HepG2 (cell line): Measurements from ENCODE around the gene SESN1. TPM values are rescaled to one million over a fixed set of nuclear protein-coding genes. Genes with fewer than 3 reads are reported as not detected.

Source experiments
- ATAC-seq: fragments of 200-7000 bp; cut with Tn5 transposase; 3 replicates; pipeline ENCODE4 v1.9.1; 2020; ENCODE audit warnings: mild to moderate bottlenecking, moderate library complexity
- BruUV-seq: library from RNA; stranded (reverse); fragments of 400-500 nt; replicated peaks from 2 replicates; lab custom pipeline; 2021; lab: Mats Ljungman, UMichigan
- CTCF ChIA-PET: fragments of 300-600 bp; formaldehyde crosslinking; extraction: SDS; loops from one replicate; lab custom pipeline; 2021; ENCODE audit warnings: low total read pairs, inconsistent platforms, low intra/inter-chr PET ratio; lab: Yijun Ruan, JAX
- POLR2A ChIA-PET: fragments of 350-600 bp; sonication (Branson Sonifier 250); formaldehyde crosslinking; loops from one replicate; lab custom pipeline; 2020; ENCODE audit warnings: antibody characterized with exemption, inconsistent platforms; lab: Yijun Ruan, JAX
- DNase-seq: peaks from one replicate; pipeline ENCODE4 v3.0.0-alpha.2; 2015; ENCODE audit warnings: low spot score
- FAIRE-seq: peaks from 3 replicates; lab custom pipeline; 2011; peaks lifted over from hg19 to GRCh38; lab: Jason Lieb, UNC
- H2AFZ ChIP-seq: one replicate; pipeline ENCODE4 v1.6.1; 2011; ENCODE audit warnings: low read length, inconsistent platforms
- H3K27ac ChIP-seq: fragments of 300-600 bp; 3 replicates; pipeline ENCODE4 v1.8.0; 2011; ENCODE audit warnings: mixed run types, mild to moderate bottlenecking, mixed read lengths, low read length, inconsistent platforms; ENCODE audit not compliant: insufficient read depth; ENCODE audit errors: extremely low read length
- H3K27me3 ChIP-seq, 2 experiments: fragments of 200-600 bp in 1 of 2; 2 replicates in 1 of 2; 3 replicates in 1 of 2; pipeline versions ENCODE4 v1.6.0 to v1.8.0; 2011; ENCODE audit warnings: low read length in 2 of 2, mild to moderate bottlenecking in 2 of 2, moderate library complexity in 2 of 2, inconsistent platforms in 1 of 2; ENCODE audit not compliant: insufficient read depth in 2 of 2, control insufficient read depth in 1 of 2
- H3K36me3 ChIP-seq, 2 experiments: fragments of 200-600 bp in 1 of 2; replicated peaks in 1 of 2; 2 replicates in 1 of 2; 3 replicates in 1 of 2; pipeline versions ENCODE4 v1.5.1 to v1.8.0; 2011; ENCODE audit warnings: low read length in 2 of 2, inconsistent platforms in 1 of 2; ENCODE audit not compliant: insufficient read depth in 2 of 2, control insufficient read depth in 1 of 2
- H3K4me1 ChIP-seq: 2 replicates; pipeline ENCODE4 v1.5.1; 2012; ENCODE audit warnings: low read length, inconsistent platforms; ENCODE audit not compliant: insufficient read depth
- H3K4me2 ChIP-seq: 2 replicates; pipeline ENCODE4 v1.6.0; 2011; ENCODE audit warnings: low read depth, low read length, inconsistent platforms
- H3K4me3 ChIP-seq, 3 experiments: fragments of 200-600 bp in 1 of 3; sonication (generic), shearing (Covaris generic) in 1 of 3; replicated peaks in 1 of 3; 2 replicates each; pipeline ENCODE4 v1.5.1; 2011 to 2016; ENCODE audit warnings: low read length in 3 of 3, inconsistent platforms in 2 of 3, low read depth in 2 of 3, mild to moderate bottlenecking in 2 of 3, control low read depth in 1 of 3, mixed read lengths in 1 of 3; ENCODE audit not compliant: insufficient read depth in 1 of 3
- H3K79me2 ChIP-seq: one replicate; pipeline ENCODE4 v1.6.1; 2011; ENCODE audit warnings: low read length, inconsistent platforms; ENCODE audit not compliant: insufficient read depth
- H3K9ac ChIP-seq: 2 replicates; pipeline ENCODE4 v1.6.0; 2011; ENCODE audit warnings: mild to moderate bottlenecking, low read depth, low read length, inconsistent platforms; ENCODE audit not compliant: insufficient read depth
- H3K9me3 ChIP-seq: 2 replicates; pipeline ENCODE4 v1.5.1; 2012; ENCODE audit warnings: mild to moderate bottlenecking, low read length
- H4K20me1 ChIP-seq: 2 replicates; pipeline ENCODE4 v1.6.0; 2011; ENCODE audit warnings: inconsistent platforms, mild to moderate bottlenecking, low read length, moderate library complexity; ENCODE audit not compliant: insufficient read depth
- CBFB ChIP-seq: sonication (generic); formaldehyde crosslinking; IDR thresholded peaks from 2 replicates; pipeline ENCODE4 v1.4.0; 2020; ENCODE audit warnings: missing genetic modification reagents
- CEBPG ChIP-seq: IDR thresholded peaks from 2 replicates; pipeline ENCODE4 v1.6.1; 2016
- DNMT1 ChIP-seq: sonication (generic); formaldehyde crosslinking; IDR thresholded peaks from 2 replicates; pipeline ENCODE4 v1.5.1; 2020; ENCODE audit warnings: mild to moderate bottlenecking, missing genetic modification reagents
- POLR2AphosphoS2 ChIP-seq: IDR thresholded peaks from 2 replicates; pipeline ENCODE4 v1.6.1; 2011; ENCODE audit warnings: low read depth, low read length, improper control_type of control experiment
- SMC3 ChIP-seq: IDR thresholded peaks from 2 replicates; pipeline ENCODE4 v1.6.1; 2011; ENCODE audit warnings: low read length, improper control_type of control experiment
- WGBS: methylation state at CpG from one replicate; pipeline ENCODE4 v1.1.6; 2017; ENCODE audit warnings: low lambda C conversion rate; 5-methylcytosine and 5-hydroxymethylcytosine counted together
- in situ Hi-C: cut with HindIII; loops from 2 replicates; pipeline ENCODE4 v1.10.0; 2017; ENCODE audit warnings: low pct_unique_long_range_greater_than_20kb; ENCODE audit not compliant: extremely low pct_ligation_motif_present
- intact Hi-C: fragments of 100-400 bp; cut with micrococcal nuclease; formaldehyde crosslinking; loops from one replicate; pipeline ENCODE4 v1.10.0; 2022; ENCODE audit not compliant: unreplicated experiment
- polyA plus RNA-seq, 8 experiments: library from polyadenylated mRNA; depleted of rRNA in 3 of 8; stranded (reverse) in 7 of 8; unstranded in 1 of 8; fragments of >200 nt; fragmentation: Illumina TruSeq in 4 of 8; extraction: Trizol in 4 of 8; gene quantifications; 2 replicates each; pipeline versions ENCODE4 v1.2.1 to v1.2.3, GENCODE V29; 2011 to 2016; ENCODE audit warnings: low read depth in 4 of 8, missing spikeins in 1 of 8, mixed read lengths in 1 of 8; ENCODE audit not compliant: insufficient read depth in 1 of 8
- total RNA-seq, 5 experiments: library from RNA; depleted of rRNA; stranded (reverse); fragments of >200 nt; fragmentation: Illumina TruSeq; extraction: Trizol; gene quantifications; 2 replicates each; pipeline ENCODE4 v1.2.3, GENCODE V29; 2016; ENCODE audit warnings: low read depth in 1 of 5
- TF ChIP-seq, protein P1 (sequence below): sonication (generic); formaldehyde crosslinking; conservative IDR thresholded peaks from 2 replicates; pipeline ENCODE4 v1.5.0; 2020; ENCODE audit warnings: missing genetic modification reagents
- TF ChIP-seq, protein P2 (sequence below): sonication (generic); formaldehyde crosslinking; IDR thresholded peaks from 2 replicates; pipeline ENCODE4 v1.8.1; 2023; ENCODE audit warnings: mild to moderate bottlenecking, moderate library complexity, missing genetic modification reagents
- TF ChIP-seq, protein P3 (sequence below): sonication (generic); formaldehyde crosslinking; conservative IDR thresholded peaks from 2 replicates; pipeline ENCODE4 v1.4.0; 2020; ENCODE audit warnings: missing genetic modification reagents
- TF ChIP-seq, protein P4 (sequence below): sonication (generic); formaldehyde crosslinking; IDR thresholded peaks from 2 replicates; pipeline ENCODE4 v1.4.0; 2020; ENCODE audit warnings: missing genetic modification reagents
- TF ChIP-seq, protein P5 (sequence below): sonication (generic); formaldehyde crosslinking; IDR thresholded peaks from 2 replicates; pipeline ENCODE4 v1.8.0; 2023; ENCODE audit warnings: mild to moderate bottlenecking, missing genetic modification reagents

Gene SESN1
- total and polyA plus RNA-seq, 2 of the 13 experiments (the other 11 are each of a cell fraction or from before 2014, with no cell fraction given) = 24.9 to 44.7 TPM

DNA sequence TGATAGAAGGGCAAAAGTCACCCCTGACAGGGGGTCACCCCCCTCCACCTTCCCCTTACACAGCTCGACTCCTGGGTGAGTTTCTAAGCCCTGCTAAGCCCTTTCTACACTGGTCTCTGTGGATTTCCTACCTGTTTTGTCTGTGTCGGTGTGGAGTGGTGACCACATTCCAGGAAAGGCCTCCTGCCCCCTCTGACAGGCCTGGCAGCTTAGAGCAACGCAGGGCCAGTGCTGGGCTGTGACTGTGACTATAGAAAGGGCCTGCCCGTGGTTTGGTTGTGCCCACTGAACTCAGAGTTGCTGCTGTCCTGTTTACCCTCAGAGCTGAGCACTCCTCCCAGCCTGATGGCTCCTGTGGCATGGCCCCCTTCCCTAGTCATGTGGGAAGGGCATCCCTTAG is 137.4 kb downstream of the SESN1 start:
- Histone ChIP-seq H3K4me2 (no peak overlapping the region), H2AFZ (no peak overlapping the region), H3K27me3 (peaks cover 1 to 28% of the 10 kb centered on the region in 2 experiments; a peak in 2 of 5 replicates), H3K4me1 (peaks cover 11% of the 10 kb centered on the region), H4K20me1 (no peaks in the 10 kb centered on the region), H3K36me3 (no peaks in the 10 kb centered on the region), H3K27ac (no peak overlapping the region), H3K9me3 (no peaks in the 10 kb centered on the region), H3K4me3 (no peak overlapping the region; a peak in 1 of 6 replicates), H3K79me2 (no peaks in the 10 kb centered on the region), H3K9ac (no peak overlapping the region)
- TF ChIP-seq DNMT1 (CRISPR knock-in tag) = no peak
- TF ChIP-seq, protein P1, sequence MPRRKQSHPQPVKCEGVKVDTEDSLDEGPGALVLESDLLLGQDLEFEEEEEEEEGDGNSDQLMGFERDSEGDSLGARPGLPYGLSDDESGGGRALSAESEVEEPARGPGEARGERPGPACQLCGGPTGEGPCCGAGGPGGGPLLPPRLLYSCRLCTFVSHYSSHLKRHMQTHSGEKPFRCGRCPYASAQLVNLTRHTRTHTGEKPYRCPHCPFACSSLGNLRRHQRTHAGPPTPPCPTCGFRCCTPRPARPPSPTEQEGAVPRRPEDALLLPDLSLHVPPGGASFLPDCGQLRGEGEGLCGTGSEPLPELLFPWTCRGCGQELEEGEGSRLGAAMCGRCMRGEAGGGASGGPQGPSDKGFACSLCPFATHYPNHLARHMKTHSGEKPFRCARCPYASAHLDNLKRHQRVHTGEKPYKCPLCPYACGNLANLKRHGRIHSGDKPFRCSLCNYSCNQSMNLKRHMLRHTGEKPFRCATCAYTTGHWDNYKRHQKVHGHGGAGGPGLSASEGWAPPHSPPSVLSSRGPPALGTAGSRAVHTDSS (CRISPR knock-in tag) = no peak
- TF ChIP-seq CEBPG (CRISPR knock-in tag) = no peak
- TF ChIP-seq, protein P2, sequence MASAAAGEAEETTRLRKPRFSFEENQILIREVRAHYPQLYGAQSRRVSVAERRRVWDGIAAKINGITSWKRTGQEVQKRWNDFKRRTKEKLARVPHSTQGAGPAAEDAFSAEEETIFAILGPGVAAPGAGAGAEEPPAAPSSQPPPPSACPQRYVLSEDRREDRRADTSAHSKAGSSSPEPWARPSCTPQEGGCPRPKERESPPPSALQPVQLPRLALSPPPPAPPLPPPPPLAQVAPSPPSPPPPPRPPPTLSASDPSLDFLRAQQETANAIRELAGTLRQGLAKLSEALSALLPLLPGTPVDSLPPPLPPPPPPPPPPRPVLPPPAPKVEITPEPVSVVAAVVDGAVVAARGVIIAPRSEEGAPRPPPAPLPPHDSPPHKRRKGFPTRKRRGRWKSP = no peak
- TF ChIP-seq, protein P3, sequence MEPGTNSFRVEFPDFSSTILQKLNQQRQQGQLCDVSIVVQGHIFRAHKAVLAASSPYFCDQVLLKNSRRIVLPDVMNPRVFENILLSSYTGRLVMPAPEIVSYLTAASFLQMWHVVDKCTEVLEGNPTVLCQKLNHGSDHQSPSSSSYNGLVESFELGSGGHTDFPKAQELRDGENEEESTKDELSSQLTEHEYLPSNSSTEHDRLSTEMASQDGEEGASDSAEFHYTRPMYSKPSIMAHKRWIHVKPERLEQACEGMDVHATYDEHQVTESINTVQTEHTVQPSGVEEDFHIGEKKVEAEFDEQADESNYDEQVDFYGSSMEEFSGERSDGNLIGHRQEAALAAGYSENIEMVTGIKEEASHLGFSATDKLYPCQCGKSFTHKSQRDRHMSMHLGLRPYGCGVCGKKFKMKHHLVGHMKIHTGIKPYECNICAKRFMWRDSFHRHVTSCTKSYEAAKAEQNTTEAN (CRISPR knock-in tag) = no peak
- TF ChIP-seq, protein P4, sequence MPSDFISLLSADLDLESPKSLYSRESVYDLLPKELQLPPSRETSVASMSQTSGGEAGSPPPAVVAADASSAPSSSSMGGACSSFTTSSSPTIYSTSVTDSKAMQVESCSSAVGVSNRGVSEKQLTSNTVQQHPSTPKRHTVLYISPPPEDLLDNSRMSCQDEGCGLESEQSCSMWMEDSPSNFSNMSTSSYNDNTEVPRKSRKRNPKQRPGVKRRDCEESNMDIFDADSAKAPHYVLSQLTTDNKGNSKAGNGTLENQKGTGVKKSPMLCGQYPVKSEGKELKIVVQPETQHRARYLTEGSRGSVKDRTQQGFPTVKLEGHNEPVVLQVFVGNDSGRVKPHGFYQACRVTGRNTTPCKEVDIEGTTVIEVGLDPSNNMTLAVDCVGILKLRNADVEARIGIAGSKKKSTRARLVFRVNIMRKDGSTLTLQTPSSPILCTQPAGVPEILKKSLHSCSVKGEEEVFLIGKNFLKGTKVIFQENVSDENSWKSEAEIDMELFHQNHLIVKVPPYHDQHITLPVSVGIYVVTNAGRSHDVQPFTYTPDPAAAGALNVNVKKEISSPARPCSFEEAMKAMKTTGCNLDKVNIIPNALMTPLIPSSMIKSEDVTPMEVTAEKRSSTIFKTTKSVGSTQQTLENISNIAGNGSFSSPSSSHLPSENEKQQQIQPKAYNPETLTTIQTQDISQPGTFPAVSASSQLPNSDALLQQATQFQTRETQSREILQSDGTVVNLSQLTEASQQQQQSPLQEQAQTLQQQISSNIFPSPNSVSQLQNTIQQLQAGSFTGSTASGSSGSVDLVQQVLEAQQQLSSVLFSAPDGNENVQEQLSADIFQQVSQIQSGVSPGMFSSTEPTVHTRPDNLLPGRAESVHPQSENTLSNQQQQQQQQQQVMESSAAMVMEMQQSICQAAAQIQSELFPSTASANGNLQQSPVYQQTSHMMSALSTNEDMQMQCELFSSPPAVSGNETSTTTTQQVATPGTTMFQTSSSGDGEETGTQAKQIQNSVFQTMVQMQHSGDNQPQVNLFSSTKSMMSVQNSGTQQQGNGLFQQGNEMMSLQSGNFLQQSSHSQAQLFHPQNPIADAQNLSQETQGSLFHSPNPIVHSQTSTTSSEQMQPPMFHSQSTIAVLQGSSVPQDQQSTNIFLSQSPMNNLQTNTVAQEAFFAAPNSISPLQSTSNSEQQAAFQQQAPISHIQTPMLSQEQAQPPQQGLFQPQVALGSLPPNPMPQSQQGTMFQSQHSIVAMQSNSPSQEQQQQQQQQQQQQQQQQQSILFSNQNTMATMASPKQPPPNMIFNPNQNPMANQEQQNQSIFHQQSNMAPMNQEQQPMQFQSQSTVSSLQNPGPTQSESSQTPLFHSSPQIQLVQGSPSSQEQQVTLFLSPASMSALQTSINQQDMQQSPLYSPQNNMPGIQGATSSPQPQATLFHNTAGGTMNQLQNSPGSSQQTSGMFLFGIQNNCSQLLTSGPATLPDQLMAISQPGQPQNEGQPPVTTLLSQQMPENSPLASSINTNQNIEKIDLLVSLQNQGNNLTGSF (CRISPR knock-in tag) = no peak
- TF ChIP-seq POLR2AphosphoS2 = no peak
- no peak for TF ChIP-seq CBFB (CRISPR knock-in tag)
- TF ChIP-seq, protein P5, sequence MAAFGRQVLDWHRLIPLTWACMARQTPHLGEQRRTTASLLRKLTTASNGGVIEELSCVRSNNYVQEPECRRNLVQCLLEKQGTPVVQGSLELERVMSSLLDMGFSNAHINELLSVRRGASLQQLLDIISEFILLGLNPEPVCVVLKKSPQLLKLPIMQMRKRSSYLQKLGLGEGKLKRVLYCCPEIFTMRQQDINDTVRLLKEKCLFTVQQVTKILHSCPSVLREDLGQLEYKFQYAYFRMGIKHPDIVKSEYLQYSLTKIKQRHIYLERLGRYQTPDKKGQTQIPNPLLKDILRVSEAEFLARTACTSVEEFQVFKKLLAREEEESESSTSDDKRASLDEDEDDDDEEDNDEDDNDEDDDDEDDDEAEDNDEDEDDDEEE (CRISPR knock-in tag) = no peak
- no peak for TF ChIP-seq SMC3
- in situ Hi-C loops (no loop called here), intact Hi-C loops (no loop called here)
- DNase-seq (no peak), ATAC-seq (peak; percentile 73), FAIRE-seq (no peak)
- 0% methylated on average over 3 of the region's 4 CpGs for WGBS
- BruUV-seq = no TSS peak
- POLR2A ChIA-PET = no interaction called here
- CTCF ChIA-PET = no interaction called here
